SKM-1 treated with dmso at 0.1 percent for 144 hours (cell line): ENCODE results near the gene ARHGAP24.
"Not testable (repeated sequence)": the region's sequence is repeated elsewhere in the genome, so short reads cannot be mapped to it uniquely, and the experiment has no call there.

Experiments
- DNase-seq: peaks from one replicate; lab custom pipeline; 2025; ENCODE audit not compliant: unreplicated experiment; lab: John Stamatoyannopoulos, UW

ARHGAP24 gene

GRCh38 chr4:85889314-85889713, 414.4 kb downstream of the ARHGAP24 start:
- no peak for DNase-seq

- DNase-seq, result no peak
Measured at GRCh38 chr4:85895755-85896154, 420.8 kb downstream of the ARHGAP24 start.

- DNase-seq, result no peak
Measured at GRCh38 chr4:85898231-85898630, 423.3 kb downstream of the ARHGAP24 start.

DNA sequence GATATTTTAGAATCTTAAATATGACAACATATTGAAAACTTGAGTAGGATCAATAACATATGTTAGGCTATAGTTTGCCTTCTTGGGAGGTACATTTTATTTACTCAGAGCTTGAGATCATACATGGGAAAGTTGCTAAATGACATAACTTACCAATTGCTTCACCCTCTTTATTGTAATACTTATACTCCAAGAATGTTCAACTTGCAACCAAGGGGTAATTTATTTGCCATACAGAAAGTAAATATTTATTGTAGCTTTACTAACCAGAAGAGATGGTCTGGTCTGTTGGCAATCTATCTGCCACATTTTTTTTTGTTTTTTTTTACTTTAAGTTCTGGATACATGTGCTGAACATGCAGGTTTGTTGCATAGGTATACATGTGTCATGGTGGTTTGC, 426.6 kb downstream of the ARHGAP24 start:
- no peak for DNase-seq

GRCh38 chr4:85902647-85903046, 427.7 kb downstream of the ARHGAP24 start:
- not testable (repeated sequence) for DNase-seq

DNA sequence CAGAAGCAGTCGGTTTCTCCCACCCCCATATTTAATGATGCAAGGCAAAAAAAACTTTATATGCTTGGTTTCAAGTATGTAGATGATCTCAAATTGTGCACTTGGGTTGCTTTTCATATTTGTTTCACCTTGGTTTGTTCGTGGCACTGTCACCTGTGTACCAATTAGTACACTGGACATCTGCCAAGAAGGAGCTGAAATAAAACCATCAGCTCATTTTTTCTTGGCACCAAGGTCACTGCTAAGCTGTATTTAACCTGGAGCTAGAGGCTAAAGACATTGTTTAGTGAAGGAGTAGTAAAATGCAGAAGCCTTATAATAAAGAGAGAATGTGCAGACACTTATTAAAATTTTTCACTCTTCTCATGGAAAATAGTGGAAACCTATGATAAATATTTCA, 430.8 kb downstream of the ARHGAP24 start:
- DNase-seq, result no peak

DNA sequence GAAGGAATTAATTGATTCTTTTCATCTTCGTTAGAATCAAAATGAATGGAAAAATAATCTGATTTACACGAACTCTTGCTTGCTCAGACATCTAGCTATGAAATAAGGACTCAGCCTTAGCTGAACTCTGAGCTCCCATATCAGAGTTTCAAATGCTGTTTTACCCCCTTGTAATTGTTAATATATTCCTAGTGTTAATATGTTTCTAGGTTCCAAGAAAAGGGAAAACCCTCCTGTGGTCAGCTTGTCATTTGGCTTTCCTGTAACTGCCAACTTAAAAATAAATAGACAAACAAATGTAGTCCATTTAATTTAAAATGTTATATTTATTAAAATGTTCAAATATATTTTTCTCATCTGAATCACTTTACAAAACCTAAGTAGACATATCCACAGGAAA, 432.1 kb downstream of the ARHGAP24 start:
- DNase-seq, result no peak

DNA sequence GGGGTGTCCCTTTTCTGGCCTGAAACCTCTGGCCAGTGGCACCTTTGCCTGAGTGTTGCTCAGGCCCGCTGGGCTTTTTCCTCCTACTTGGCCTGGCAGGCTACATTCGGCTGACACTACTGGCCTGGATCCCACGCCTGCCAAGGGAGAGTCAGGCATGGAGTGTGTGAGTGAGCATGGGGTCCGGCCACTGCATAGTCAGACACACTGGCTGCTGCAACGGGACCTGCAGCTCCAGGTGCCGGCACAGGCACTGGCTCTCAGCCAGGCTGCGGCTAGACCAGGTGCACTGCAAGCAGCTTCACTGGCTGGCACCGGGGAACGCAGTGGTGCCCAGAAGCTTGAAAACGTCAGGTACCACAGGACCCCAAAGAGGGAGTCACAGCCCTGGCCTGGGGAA, 434.9 kb downstream of the ARHGAP24 start:
- DNase-seq, result no peak

DNA sequence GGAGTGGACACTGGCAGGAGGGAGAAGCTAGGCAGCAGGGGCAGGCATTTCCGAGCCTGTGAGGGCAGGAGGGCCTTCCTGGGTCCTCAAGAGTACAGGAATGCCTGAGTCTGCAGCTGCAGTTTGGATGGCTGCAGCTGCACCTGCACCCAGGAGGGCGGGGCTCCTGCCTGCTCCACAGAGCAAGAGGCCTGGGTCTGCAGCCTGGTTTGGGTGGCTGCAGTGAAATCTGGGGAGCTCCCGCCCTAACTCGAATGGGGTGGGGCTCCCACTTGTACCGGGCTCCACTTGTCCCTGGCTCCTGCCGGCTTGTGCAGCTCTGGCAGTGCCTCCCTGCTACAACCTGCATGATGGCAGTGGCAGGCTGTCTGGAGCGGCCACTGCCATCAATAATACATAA, 436.0 kb downstream of the ARHGAP24 start:
- DNase-seq, result no peak

- DNase-seq, result no peak
Measured at GRCh38 chr4:85913931-85914694, 439.2 kb downstream of the ARHGAP24 start.

DNA sequence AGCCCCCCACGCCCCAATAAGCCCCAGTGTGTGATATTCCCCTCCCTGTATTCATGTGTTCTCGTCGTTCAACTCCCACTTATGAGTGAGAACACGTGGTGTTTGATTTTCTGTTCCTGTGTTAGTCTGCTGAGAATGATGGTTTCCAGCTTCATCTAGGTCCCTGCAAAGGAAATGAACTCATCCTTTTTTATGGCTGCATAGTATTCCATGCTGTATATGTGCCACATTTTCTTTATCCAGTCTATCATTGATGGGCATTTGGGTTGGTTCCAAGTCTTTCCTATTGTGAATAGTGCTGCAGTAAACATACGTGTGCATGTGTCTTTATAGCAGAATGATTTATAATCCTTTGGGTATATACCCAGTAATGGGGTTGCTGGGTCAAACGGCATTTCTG, 440.6 kb downstream of the ARHGAP24 start:
- not testable (repeated sequence) for DNase-seq

DNA sequence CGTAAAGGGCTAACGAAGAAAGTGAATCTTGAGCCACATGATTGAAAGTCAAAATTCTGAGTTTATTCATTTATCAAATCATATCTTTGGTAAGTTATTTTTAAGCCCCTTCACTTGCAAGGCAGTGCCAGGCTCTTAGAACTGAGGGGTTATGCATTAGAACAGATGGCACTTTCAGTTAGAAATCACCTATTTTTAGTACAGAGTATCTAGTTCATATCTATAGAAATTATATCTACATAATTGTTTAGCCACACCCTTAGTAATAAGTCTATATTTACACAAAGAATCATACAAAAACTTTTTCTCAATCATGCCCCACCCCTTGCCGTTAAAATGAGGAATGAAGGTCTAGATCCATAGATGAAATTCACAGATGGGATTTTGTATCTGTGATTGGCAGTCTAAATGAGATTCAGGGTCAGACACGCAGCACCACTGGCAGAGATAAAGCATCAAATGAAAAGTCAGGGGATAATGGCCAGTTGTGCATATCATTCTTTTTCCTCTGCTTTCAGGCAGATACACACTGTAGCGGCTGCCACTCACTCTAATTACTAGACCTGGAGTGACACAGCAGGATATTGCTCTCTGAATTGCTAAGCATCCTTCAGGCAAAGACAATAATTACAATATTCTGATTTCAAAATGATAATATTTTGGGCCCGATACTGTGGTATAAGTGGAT, 444.4 kb downstream of the ARHGAP24 start:
- DNase-seq, result no peak

DNA sequence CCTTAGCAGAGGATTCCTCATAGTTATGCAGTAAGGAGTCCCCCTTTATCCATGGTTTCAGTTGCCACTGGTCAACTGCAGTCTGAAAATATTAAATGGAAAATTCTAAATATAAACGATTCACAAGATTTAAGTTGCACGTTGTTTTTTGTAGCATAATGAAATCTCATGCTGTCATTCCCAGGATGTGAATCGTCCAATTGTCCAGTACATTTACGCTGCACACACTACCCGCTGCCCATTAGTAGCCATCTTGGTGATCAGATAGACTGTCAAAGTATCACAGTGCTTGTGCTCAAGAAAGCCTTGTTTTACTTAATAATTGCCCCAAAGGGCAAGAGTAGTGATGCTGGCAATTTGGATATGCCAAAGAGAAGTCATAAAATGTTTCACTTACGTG, 450.1 kb downstream of the ARHGAP24 start:
- DNase-seq, result no peak

- no peak for DNase-seq
Measured at GRCh38 chr4:85928775-85929591, 454.0 kb downstream of the ARHGAP24 start.

GRCh38 chr4:85929961-85930665, 455.2 kb downstream of the ARHGAP24 start:
- DNase-seq, result no peak

DNA sequence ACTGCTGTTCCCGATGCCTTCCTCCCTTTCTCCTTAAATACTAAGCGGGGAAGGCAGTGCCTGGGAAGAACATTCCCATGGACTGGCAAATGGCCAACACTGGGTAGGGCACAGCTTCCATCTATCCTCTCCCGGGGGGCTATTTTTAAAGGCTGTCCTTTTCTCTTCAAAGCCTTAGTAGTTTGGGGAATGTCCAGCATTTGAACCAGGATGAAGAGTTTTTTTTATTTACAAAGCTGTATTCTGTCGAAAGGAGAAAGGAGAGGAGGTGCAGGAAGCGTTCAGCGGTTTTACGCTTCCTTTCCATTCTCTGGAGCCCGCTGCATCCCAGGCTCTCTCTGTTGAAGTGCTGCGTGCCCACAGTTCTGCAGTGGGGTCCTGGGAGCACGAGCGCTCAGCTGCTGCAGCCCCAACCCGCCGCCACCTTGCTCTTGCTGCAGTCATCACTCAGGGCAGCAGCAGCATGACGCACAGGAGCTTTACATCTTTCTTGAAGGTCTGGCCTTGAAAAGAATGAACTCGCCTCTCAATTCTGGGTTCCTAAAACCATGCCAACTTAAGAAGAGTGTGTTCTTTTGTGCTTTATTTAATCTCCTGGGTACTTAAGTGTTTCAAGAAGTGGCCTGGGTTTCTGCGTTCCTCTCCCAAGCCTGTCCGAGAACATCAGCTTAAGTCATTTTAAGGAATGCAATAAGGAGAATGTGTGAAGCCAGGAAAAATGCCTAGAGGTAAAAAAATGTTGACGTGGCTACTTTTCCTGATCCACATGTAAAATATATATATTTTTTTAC, 457.7 kb downstream of the ARHGAP24 start:
- DNase-seq, result no peak

DNA sequence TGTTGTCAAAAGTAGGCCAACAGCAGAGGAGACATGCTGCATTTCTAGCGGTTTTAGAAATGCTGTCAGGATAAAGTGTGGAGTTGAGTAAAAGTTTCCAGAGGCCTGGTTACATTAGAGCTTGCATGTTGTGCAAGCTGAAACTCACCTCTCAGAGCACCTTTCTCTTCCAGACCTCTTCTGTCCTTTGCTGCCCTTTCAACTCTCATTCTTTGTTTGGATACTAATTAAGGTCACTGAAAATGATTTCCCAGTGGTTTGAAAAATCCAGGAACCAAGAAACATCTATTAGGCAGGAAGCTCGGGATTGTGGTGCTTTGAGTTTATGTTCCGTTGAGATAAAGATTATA, 458.3 kb downstream of the ARHGAP24 start:
- no peak for DNase-seq

DNA sequence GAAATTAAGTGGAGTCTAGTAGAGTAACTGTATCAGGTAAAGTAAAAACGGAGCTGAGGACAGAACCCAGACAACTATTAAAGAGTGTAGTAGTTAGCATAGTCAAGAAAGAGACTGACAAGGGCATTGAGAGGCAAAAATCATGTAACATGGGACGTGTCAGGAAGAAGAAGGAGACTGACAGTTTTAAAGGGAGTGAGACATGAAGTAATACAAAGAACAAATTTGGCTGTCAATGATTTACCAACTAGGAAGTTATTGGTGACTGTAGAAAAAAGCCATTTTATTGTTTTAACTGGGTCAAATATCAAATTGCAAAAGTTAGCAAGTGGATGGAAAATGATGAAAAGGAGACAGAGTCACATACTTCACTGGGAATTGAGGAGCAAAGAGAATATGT, 462.6 kb downstream of the ARHGAP24 start:
- no peak for DNase-seq

DNA sequence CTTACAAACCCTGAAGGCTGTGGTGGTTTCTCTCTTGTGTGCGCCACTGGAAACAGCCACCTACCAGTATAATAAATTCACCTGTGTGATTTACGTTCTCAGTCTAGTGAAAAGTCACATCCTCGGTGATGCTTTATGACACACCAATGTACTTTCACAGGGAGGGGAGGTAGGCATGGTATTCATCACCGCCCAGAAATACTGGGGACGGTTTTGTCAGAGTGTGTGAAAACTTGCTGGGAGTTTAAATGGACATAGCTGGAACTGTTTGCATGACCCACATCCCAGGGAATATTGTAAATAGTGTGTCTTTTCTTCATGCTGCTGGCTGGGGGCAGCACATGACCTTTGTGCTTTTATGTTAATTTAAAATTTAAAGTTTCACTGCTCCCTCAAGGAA, 463.1 kb downstream of the ARHGAP24 start:
- DNase-seq, result no peak

DNA sequence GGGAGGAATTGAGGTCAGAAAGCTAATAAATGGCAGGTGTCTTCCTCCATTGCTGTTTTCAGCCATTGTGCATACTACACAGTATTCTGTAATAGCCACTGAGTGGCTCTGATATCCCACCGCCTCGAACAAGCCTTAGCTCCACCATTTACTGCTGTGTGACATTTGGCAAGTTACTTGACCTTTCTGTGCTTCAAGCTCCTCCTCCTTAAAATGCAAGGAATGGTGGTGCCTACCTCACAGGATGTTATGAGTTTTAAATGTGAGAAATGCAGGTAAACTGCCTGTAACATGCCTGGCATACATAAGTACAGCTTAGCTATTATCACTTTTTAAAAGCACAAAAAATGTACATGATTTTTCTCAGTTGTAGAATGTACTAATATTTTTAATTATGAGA, 464.0 kb downstream of the ARHGAP24 start:
- no peak for DNase-seq

DNA sequence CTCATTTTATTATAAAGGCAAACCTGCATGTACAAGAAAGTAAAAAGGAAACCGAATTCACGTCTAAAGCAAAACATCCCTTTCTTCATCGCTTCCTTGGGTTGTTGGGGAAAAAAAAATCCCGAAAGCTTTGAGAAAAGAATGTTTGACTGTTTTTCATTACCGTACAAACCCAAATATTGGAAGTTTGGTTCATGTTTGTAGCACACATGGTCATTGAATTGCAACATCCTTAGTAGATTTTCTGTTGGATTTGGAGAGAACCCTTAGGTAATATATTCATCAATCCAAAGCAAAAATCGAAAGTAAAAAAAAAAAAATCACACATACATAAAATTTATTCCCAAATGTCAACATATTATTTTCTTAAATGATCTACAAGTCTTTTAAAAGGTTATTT, 464.6 kb downstream of the ARHGAP24 start:
- no peak for DNase-seq
